Measurements from ENCODE around the gene PPP1R3D.

The PPP1R3D gene

GRCh38 chr20:59958626-59959025 lies 18.5 kb upstream of the PPP1R3D start:
- no peak for TF ChIP-seq CTCF (conservative IDR thresholded peaks at IDR 0.05)
- H3K27ac ChIP-seq, result peak overlapping the region; percentile 99

DNA sequence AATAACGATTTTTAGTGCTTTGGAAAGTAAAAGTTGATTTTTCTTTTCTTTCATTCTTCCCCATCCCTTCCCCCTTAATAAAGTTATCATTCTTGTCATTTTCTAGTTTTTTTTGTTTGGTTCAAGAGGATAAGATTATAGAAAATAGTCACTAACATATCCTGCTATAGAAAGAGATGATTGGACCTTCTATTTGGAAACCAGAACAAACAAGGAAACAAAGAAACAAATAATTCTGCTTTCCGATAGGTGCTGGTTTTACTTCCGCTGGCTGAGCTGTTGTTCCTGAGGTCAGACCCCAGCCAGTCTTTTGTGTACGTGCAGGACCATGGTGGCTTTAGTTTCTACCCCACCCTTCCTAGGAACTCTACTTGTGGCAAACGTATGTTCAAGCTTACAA lies 18.0 kb upstream of the PPP1R3D start, which contains the start of gene CDH26:
CDH26 (plus strand) TSS at position 301 of the 400 bp plus-strand sequence. CDS start 304 bp downstream, outside the sequence.
- TF ChIP-seq CTCF (conservative IDR thresholded peaks at IDR 0.05), result no peak
- H3K27ac ChIP-seq, result peak within 1 kb of the TSS; percentile 99

GRCh38 chr20:59957568-59957967 lies 17.5 kb upstream of the PPP1R3D start:
- H3K27ac ChIP-seq, result peak overlapping the region; percentile 99

GRCh38 chr20:59955131-59955796 lies 15.2 kb upstream of the PPP1R3D start:
- TF ChIP-seq CTCF (conservative IDR thresholded peaks at IDR 0.05), result peak; percentile 81
- peak overlapping the region; percentile 99 for H3K27ac ChIP-seq

DNA sequence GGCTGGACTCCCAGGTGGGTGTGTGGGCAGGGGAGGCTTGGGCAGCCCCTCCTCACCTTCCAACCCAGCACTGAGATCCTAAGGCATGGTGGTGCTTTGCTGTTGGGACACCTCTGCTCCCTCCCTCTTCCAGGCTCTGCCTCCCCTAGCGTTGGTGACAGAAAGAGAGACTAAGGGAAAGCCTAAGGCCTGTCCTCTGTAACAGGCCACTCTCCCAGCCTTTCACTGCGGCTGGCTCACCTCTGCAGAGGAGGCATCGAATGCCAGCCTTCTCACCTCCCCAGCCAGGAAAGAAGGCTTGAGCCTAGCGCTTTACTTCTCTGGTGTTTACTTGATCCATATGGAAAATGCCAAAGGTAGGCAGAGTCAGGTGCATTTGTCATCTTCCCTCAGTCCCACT lies 14.6 kb upstream of the PPP1R3D start:
- peak overlapping the region; percentile 99 for H3K27ac ChIP-seq
- no peak for TF ChIP-seq CTCF (conservative IDR thresholded peaks at IDR 0.05)

GRCh38 chr20:59949911-59950310 lies 9.8 kb upstream of the PPP1R3D start:
- TF ChIP-seq CTCF (conservative IDR thresholded peaks at IDR 0.05), result no peak
- peak overlapping the region; percentile 50 for H3K27ac ChIP-seq

- TF ChIP-seq CTCF (conservative IDR thresholded peaks at IDR 0.05), result peak; percentile 88
- H3K27ac ChIP-seq, result peak overlapping the region; percentile 50
These were observed 9.0 kb upstream of the PPP1R3D start for GRCh38 chr20:59948828-59949720.

All from VCaP (cell line).